Measurements from ENCODE around the gene APELA.
A peak's percentile ranks its signal among the peaks of the same experiment; 100 is the strongest.
"Not testable (repeated sequence)": the region's sequence is repeated elsewhere in the genome, so short reads cannot be mapped to it uniquely, and the experiment has no call there.

APELA gene

DNA sequence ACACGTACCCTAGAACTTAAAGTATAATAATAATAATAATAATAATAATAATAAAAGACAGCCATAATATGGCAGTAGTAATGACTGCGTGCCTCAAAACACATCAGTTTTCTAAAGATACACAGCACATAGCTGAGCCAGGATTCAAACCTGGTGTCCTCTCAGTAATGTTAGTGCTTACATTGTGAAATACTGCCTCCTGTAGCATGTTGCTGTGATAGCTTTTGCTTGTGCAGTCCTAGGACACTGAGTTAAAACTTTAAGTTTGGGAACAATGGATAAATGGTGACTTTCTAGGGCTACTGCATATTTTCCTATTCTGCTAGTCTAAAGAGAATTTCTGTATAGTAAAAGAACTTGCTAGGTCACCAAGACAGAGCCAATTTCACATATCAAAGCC lies 36.5 kb downstream of the APELA start:
- DNase-seq = peak; percentile 4
- in situ Hi-C loops (cut with HindIII; ENCODE audit: low pct_ligation_motif_present, low pct_unique_long_range_greater_than_20kb, low sequenced_read_pairs) = not testable (repeated sequence)

DNA sequence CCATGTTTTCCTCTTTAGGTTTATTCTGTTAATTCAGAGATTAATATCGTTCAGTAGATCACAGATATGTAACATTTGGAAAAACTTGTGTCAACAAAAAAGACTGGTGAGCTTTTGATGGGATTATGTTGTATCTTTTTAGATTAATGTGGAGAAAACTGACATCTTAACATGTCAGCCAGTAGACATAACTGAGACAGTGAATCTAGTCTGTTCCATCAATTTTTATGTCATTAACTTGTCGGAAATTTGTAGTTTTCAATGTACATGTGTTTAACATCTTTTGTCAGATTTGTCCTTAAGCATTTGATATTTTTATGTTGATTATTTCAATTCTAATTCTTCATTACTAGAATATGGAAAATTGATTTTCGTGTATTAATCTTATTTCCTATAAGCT lies 42.0 kb downstream of the APELA start:
- in situ Hi-C loops (cut with HindIII; ENCODE audit: low pct_ligation_motif_present, low pct_unique_long_range_greater_than_20kb, low sequenced_read_pairs) = no loop called here
- no peak for DNase-seq

DNA sequence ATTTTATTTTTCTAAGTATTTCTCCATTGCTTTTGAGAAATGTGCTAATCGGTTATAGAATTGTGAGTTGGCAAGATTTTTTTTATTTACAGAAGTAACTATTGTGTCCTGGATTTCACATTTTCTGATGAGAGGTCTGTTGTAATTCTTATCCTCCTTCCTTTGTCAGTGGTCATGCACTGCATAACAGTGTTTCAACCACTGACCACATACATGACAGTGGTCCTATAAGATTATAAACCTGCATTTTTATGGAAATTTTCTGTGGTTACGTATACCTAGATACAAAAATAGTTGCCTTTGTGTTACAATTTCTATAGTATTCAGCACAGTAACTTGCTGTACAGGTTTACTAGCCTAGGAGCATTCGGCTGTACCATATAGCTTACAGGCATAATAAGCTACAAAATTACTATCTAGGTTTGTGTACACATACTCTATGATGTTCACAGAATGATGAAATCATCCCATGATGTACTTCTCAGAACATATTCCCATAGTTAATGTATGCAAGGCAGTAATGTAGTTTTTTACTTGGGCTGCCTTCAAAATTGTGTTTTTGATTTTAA lies 47.8 kb downstream of the APELA start:
- in situ Hi-C loops (cut with HindIII; ENCODE audit: low pct_ligation_motif_present, low pct_unique_long_range_greater_than_20kb, low sequenced_read_pairs) = no loop called here
- DNase-seq = no peak

DNA sequence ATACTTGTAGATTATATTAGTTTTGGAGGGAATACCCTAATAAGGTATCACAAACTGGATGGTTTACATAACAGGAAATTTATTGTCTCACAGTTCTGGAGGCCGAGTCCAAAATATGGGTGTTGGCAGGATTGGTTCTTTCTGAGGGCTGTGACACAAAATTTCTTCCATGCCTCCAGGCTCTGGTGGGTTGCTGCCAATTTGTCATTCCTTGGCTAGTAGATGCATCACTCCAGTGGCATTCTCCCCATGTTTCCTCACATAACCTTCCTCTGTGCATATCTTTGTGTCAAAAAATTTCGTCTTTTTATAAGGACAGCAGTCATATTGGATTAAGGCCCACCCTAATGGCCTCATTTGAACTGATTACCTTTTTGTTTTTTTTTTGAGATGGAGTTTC lies 49.3 kb downstream of the APELA start:
- no peak for DNase-seq
- in situ Hi-C loops (cut with HindIII; ENCODE audit: low pct_ligation_motif_present, low pct_unique_long_range_greater_than_20kb, low sequenced_read_pairs) = no loop called here

DNA sequence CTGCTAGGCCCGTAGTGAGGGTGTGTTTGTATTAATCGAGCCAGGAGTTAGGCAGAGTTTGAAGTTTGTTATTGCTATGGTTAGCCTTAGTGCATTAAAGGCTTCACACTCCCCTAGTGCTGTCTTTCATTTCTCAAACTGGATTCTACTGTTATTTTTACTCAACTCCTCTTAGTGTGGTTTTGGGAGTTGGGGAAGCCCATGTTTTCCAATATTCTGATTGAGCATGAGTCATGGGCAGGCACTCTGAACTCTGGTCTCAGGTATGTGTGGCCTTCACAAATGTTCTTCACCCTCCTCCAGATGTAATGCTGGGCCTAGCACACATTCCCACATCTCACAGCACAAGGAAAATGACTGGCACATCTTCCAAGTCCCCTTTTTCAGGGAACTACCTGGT lies 50.1 kb downstream of the APELA start:
- DNase-seq; in situ Hi-C loops (cut with HindIII; ENCODE audit: low pct_ligation_motif_present, low pct_unique_long_range_greater_than_20kb, low sequenced_read_pairs): not testable (repeated sequence)

DNA sequence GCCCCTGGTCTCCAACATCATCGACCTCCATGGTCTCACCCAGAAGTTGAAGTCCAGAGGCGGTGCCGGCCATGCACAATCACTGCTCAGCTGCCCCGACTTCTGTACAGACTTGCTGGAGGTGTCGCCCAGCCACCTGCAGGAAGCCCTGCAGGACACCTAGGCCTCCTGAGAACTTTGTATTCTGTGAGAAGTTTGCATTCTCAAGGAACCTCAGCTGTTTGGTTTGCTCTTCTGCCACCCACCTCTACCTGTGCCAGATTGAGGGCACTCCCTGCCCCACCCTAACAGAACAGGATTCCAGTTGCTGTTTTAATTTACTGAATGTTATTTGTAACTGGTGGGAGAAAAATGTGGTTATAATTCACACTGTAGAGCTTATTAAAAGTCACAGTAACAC lies 53.7 kb downstream of the APELA start:
- no peak for DNase-seq
- in situ Hi-C loops (cut with HindIII; ENCODE audit: low pct_ligation_motif_present, low pct_unique_long_range_greater_than_20kb, low sequenced_read_pairs) = no loop called here

DNA sequence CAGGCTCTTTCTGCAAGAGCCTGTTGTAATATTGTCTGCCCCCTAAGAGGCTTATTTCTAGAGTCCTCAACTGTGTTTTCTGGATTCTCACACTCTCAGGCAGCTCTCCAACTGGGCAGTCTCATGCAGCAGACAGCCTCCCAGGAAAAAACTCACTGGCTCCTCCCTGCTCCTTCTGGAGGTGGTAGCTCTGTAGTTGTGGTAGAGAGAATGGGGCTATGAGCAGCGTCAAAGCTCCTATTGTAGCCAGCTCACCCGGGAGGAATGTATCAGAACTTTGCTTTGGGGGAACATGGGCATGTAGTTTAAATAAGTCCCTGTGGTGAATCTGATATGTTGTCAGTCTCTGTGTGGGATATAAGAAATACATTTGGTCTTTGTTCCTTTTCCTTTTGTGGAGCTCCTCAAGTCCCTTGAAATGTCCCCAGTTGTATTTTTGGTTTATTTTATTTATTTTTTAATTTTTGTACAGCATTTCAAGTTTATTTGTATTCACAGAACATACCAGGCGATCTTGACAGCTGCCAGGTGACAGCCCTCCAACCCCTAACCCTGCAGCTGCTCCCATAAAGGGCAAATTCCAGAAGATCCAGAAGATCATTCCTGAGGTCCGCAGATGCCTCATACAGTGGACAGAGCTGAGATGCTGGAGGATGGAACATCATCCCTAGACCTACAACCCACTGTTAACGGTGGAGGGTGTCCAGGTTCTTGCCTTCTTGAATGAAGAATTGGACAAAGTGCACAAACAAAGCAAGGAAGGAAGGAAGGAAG lies 54.8 kb downstream of the APELA start:
- DNase-seq = no peak
- in situ Hi-C loops (cut with HindIII; ENCODE audit: low pct_ligation_motif_present, low pct_unique_long_range_greater_than_20kb, low sequenced_read_pairs) = no loop called here

DNA sequence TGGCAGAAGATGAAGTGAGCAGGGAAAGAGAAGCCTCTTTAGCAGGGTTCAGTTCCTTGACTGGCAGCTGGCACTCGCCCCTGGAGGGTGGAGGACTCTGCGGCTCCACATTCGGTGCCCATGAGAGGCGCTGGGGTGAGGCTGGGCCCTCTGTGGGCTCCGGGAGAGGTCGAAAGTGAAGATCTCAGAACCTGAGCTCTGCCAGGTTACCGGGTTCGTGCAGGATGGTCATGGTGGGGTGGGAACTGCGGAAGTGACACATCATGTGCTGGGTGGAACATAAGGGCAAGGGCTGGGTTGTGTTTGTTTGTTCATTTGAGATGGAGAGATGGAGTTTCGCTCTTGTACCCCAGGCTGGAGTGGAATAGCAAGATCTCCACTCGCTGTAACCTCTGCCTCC lies 56.3 kb downstream of the APELA start:
- DNase-seq = no peak

DNA sequence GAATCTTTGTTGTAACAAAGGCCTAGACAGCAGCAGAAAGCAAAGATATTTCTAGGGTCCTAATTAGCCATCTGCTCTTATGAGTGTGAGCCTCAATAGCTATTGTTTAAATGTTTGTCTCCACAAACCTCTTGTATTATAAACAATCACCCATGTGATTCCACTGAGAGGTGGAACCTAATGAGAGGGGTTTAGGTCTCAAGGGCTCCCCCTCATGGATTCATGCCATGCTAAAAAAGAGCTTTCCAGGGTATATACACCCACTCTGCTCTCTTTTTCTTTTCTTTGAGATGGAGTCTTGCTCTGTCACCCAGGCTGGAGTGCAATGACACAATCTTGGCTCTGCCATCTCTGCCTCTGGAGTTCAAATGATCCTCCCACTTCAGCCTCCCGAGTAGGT lies 58.4 kb downstream of the APELA start:
- peak; percentile 35 for DNase-seq

More for the DNA sequence above, 56.3 kb downstream of the APELA start:
- in situ Hi-C loops (cut with HindIII; ENCODE audit: low pct_ligation_motif_present, low pct_unique_long_range_greater_than_20kb, low sequenced_read_pairs) = no loop called here

DNA sequence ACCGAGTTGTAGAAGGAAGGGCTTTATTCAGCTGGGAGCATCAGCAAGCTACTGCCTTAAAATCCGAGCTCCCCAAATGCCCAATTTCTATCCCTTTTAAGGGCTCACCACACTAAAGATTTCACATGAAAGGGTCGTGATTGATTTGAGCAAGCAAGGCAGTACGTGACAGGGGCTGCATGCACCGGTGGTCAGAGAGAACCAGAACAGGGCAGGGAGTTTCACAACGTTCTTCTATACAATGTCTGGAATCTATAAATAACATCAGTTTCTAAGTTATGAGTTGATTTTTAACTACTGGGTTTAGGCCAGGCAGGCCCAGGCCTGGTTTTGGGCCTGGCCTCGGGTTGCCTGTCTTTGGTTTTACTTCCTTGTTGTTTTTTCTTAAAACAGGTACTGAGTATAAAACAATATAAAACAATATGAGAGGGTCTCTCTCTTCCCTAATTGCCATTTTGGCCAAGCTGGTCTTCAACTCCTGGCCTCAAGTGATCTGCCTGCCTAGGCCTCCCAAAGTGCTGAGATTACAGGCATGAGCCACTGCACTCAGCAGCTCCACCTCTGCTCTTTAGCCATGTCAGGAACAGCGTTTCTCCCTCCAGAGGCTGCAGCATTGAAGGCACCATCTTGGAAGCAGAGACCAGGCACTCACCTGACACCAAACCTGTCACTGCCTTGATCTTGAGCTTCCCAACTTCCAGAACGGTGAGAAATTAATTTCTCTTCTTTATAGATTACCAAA lies 59.1 kb downstream of the APELA start:
- in situ Hi-C loops (cut with HindIII; ENCODE audit: low pct_ligation_motif_present, low pct_unique_long_range_greater_than_20kb, low sequenced_read_pairs); DNase-seq: not testable (repeated sequence)

More for the DNA sequence above, 58.4 kb downstream of the APELA start:
- in situ Hi-C loops (cut with HindIII; ENCODE audit: low pct_ligation_motif_present, low pct_unique_long_range_greater_than_20kb, low sequenced_read_pairs) = no loop called here

DNA sequence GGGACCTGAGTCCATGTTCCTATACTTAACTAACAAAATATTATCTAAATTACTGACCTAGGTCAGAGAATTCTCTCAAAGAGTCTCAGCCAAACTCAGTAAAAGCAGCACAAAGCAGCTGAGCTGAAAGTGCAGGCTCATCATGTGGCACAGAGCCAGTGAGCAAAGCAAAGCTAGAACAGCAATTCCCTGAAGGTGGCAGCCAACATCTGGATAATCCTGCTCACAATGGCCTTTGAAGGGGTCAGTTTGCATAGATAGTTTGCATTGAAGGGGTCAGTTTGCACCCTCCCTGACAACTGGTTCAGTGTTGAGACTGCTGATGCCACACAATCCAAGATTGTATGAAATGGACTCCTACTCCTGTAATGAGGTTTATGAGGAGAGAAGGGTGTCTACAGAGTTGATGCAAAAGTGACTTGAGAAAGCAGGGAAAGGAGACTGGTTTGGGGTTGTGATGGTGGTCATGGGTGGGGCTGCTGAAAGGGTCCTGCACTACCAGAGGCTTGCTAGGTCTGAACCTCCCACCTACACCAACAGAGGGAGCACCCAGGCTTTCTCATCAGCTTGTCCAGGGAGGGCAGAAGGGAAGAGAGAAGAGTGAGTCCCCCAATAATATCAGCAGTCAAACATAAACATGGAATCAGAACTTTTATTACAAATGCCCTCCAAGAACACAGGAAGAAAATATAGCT lies 60.7 kb downstream of the APELA start:
- in situ Hi-C loops (cut with HindIII; ENCODE audit: low pct_ligation_motif_present, low pct_unique_long_range_greater_than_20kb, low sequenced_read_pairs) = no loop called here
- DNase-seq = peak; percentile 4

DNA sequence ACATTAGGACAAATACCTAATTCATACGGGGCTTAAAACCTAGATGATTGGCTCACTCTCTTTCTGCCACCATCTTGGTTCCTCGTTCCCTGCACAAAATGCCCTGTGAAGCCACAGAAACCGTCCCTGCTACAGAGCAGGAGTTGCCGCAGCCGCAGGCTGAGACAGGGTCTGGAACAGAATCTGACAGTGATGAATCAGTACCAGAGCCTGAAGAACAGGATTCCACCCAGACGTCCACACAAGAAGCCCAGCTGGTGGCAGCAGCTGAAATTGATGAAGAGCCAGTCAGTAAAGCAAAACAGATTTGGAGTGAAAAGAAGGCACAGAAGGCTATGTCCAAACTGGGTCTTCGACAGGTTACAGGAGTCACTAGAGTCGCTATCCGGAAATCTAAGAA lies 66.2 kb downstream of the APELA start:
- in situ Hi-C loops (cut with HindIII; ENCODE audit: low pct_ligation_motif_present, low pct_unique_long_range_greater_than_20kb, low sequenced_read_pairs) = no loop called here
- DNase-seq = no peak

DNA sequence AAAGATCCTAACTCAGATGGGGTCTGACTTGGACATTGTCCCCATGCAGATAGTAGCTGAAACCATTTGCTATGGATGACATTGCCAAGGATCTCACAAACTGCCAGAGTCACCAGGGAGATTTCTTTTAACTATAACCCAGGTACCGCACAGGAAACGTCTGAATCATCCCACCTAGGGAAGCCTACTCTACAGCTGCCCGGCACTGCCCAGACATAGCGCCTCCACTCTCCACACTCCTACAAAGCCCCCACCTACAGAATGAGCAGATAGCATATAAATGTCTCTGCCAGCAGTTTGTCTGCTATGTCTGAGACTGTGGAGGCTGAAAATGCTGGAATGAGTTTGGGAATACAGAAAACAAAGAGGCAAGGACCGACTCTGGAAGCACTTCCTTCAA lies 68.2 kb downstream of the APELA start:
- in situ Hi-C loops (cut with HindIII; ENCODE audit: low pct_ligation_motif_present, low pct_unique_long_range_greater_than_20kb, low sequenced_read_pairs) = no loop called here
- DNase-seq = no peak

DNA sequence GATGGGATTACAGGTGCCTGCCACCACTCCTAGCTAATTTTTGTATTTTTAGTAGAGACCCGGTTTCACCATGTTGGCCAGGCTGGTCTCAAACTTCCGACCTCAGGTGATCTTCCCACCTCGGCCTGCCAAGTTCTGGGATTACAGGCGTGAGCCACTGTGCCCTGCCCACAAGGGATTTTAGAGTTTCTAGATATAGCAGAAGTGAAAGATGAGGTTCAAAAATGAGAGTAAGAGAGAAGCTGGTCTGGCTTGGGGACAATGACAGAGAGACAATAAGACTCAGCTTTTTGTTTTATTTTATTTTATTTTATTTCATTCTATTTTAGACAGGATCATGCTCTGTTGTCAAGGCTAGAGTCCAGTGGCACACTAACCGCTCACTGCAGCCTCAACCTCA lies 69.8 kb downstream of the APELA start:
- in situ Hi-C loops (cut with HindIII; ENCODE audit: low pct_ligation_motif_present, low pct_unique_long_range_greater_than_20kb, low sequenced_read_pairs) = no loop called here
- no peak for DNase-seq

All from ACHN (cell line).